ENCODE measurements around the gene DLGAP1.

DLGAP1 gene

GRCh38 chr18:3461704-3462103, 993.4 kb downstream of the DLGAP1 start:
- Mint-ChIP-seq H3K27me3 (ENCODE audit: low read depth, poor library complexity) (no peaks in the 10 kb centered on the region), H3K4me3 (no peak overlapping the region), H3K9me3 (peaks cover 46% of the 10 kb centered on the region), H3K4me1 (peaks cover 49% of the 10 kb centered on the region), H3K27ac (peak overlapping the region; percentile 94), H3K36me3 (ENCODE audit: low read depth) (peaks cover 72% of the 10 kb centered on the region)
- DNase-seq, result no peak
- TF ChIP-seq CTCF (IDR thresholded peaks at IDR 0.05), result no peak

GRCh38 chr18:3460823-3461398, 994.2 kb downstream of the DLGAP1 start:
- DNase-seq, result no peak
- TF ChIP-seq CTCF (IDR thresholded peaks at IDR 0.05), result no peak
- peaks cover 46% of the 10 kb centered on the region for H3K9me3 Mint-ChIP-seq
- H3K4me1 Mint-ChIP-seq, result peaks cover 49% of the 10 kb centered on the region
- H3K27ac Mint-ChIP-seq, result no peak overlapping the region
- H3K27me3 Mint-ChIP-seq (ENCODE audit: low read depth, poor library complexity), result no peaks in the 10 kb centered on the region
- no peak overlapping the region for H3K4me3 Mint-ChIP-seq
- H3K36me3 Mint-ChIP-seq (ENCODE audit: low read depth), result peaks cover 79% of the 10 kb centered on the region

GRCh38 chr18:3458952-3459853, 995.9 kb downstream of the DLGAP1 start:
- no peak overlapping the region for H3K27ac Mint-ChIP-seq
- H3K4me3 Mint-ChIP-seq, result no peak overlapping the region
- DNase-seq, result no peak
- H3K27me3 Mint-ChIP-seq (ENCODE audit: low read depth, poor library complexity), result no peaks in the 10 kb centered on the region
- H3K4me1 Mint-ChIP-seq, result peaks cover 64% of the 10 kb centered on the region
- peaks cover 77% of the 10 kb centered on the region for H3K36me3 Mint-ChIP-seq (ENCODE audit: low read depth)
- TF ChIP-seq CTCF (IDR thresholded peaks at IDR 0.05), result no peak
- peaks cover 44% of the 10 kb centered on the region for H3K9me3 Mint-ChIP-seq

DNA sequence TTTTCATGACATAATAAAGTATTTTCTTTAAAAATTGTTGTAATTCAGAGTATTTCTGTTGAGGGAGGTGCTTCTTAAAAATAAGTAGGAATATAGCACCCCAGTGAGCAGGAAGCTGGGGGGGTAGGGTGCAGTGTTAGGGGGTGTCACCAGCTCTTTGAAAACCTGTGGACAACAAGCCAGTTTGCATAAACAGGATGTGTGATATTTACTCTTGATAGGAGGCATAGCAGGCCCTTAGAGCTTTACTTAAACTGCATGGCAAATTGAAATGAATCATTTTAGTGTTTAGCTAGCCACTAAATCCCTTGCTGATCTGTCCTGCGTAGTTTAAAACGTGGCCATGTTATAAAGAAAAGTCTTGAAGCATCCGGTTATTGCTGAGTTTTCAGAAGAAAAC, 996.7 kb downstream of the DLGAP1 start:
- H3K36me3 Mint-ChIP-seq (ENCODE audit: low read depth), result peaks cover 72% of the 10 kb centered on the region
- H3K27me3 Mint-ChIP-seq (ENCODE audit: low read depth, poor library complexity), result no peaks in the 10 kb centered on the region
- peaks cover 42% of the 10 kb centered on the region for H3K9me3 Mint-ChIP-seq
- no peak overlapping the region for H3K27ac Mint-ChIP-seq
- peak overlapping the region; percentile 26 for H3K4me3 Mint-ChIP-seq
- DNase-seq, result no peak
- TF ChIP-seq CTCF (IDR thresholded peaks at IDR 0.05), result no peak
- H3K4me1 Mint-ChIP-seq, result peaks cover 71% of the 10 kb centered on the region

GRCh38 chr18:3457261-3457724, 997.8 kb downstream of the DLGAP1 start:
- Mint-ChIP-seq H3K4me3 (no peak overlapping the region), H3K27ac (peak overlapping the region; percentile 26), H3K9me3 (peaks cover 35% of the 10 kb centered on the region), H3K36me3 (ENCODE audit: low read depth) (peaks cover 63% of the 10 kb centered on the region), H3K27me3 (ENCODE audit: low read depth, poor library complexity) (no peaks in the 10 kb centered on the region), H3K4me1 (peaks cover 73% of the 10 kb centered on the region)
- no peak for TF ChIP-seq CTCF (IDR thresholded peaks at IDR 0.05)
- no peak for DNase-seq

Data from nephron progenitor cell (in vitro differentiated cells).